ENCODE data around the gene POLR3G.

DNA sequence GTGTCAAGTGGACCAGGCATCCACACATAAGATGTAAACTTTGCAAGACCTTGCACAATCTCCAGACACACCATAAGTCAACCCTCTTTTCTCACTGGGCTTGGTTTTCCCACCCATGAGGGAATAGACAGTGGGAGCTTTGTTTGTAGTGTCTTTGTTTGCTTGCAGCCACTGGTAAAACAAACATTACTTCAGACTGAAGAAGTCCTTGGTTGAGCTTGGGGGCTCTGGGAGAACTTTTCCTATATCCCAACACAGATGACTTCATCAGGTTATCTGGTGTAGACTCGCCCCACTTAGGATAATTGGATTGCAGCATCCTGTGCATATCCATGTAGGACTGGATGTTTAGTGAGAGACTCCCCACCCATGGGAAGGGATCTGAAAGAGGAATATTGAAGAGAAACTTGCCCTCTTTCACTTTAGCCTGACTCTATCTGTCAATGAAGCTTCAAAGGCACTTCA, 72.4 kb downstream of the POLR3G start:
- TF ChIP-seq EZH2 (IDR thresholded peaks at IDR 0.05; ENCODE audit: low read depth) = no peak
- TF ChIP-seq, protein P1, sequence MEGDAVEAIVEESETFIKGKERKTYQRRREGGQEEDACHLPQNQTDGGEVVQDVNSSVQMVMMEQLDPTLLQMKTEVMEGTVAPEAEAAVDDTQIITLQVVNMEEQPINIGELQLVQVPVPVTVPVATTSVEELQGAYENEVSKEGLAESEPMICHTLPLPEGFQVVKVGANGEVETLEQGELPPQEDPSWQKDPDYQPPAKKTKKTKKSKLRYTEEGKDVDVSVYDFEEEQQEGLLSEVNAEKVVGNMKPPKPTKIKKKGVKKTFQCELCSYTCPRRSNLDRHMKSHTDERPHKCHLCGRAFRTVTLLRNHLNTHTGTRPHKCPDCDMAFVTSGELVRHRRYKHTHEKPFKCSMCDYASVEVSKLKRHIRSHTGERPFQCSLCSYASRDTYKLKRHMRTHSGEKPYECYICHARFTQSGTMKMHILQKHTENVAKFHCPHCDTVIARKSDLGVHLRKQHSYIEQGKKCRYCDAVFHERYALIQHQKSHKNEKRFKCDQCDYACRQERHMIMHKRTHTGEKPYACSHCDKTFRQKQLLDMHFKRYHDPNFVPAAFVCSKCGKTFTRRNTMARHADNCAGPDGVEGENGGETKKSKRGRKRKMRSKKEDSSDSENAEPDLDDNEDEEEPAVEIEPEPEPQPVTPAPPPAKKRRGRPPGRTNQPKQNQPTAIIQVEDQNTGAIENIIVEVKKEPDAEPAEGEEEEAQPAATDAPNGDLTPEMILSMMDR (conservative IDR thresholded peaks at IDR 0.05) = no peak

Data from PC-9 (cell line).